ENCODE data around the gene CALML6. TPM values are rescaled to one million over a fixed set of nuclear protein-coding genes. Genes with fewer than 3 reads are reported as not detected.

Gene CALML6
- total RNA-seq, 4 donors from 2014 or later: 0.42 to 0.78 TPM; not detected in 2

GRCh38 chr1:1962752-1963151, 47.7 kb downstream of the CALML6 start:
- Histone ChIP-seq H3K4me1 (peaks cover 0 to 8% (median 0%) of the 10 kb centered on the region in 4 donors), H3K4me3 (no peak overlapping the region), H3K27me3 (peaks cover 2 to 85% of the 10 kb centered on the region in 2 donors), H3K9me3 (no peaks in the 10 kb centered on the region), H3K36me3 (no peaks in the 10 kb centered on the region), H3K27ac (no peak overlapping the region)
- WGBS, 2 donors: 73 to 79% methylated on average over 2 of the region's 2 CpGs
- TF ChIP-seq EP300 (IDR thresholded peaks at IDR 0.05) (no peak), POLR2A (IDR thresholded peaks at IDR 0.05) (no peak), CTCF (IDR thresholded peaks at IDR 0.05) (no peak)
- no peak for DNase-seq (ENCODE audit: low spot score in 2 of 2)

DNA sequence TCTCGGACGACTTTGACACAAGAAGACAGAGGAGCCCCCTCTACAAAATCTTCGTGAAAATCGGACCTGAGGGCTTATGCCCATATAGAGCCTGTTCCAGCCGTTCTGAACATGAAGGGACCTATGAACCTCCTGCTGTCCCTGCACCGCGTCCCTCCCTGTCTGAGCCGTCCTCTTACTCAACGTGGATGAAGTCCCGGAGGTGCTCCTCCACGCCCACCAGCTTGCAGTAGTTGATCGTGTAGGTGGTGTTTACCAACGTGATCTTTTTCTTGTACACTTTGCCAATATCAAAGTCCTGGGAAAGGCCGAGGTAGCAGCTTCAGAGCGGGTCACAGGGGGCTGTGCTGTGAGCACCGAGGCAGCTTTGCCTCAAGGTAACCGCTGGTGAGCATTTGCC, 48.5 kb downstream of the CALML6 start:
- H3K36me3 ChIP-seq: no peaks in the 10 kb centered on the region
- H3K4me1 ChIP-seq: peaks cover 0 to 8% (median 0%) of the 10 kb centered on the region in 4 donors
- H3K4me3 ChIP-seq: no peak overlapping the region
- H3K27me3 ChIP-seq: peaks cover 2 to 81% of the 10 kb centered on the region in 2 donors
- 78 to 81% methylated on average over 17 of the region's 17 CpGs for WGBS, 2 donors
- no peak for DNase-seq (ENCODE audit: low spot score in 2 of 2)
- no peak overlapping the region for H3K27ac ChIP-seq
- TF ChIP-seq CTCF (IDR thresholded peaks at IDR 0.05) (no peak), EP300 (IDR thresholded peaks at IDR 0.05) (no peak), POLR2A (IDR thresholded peaks at IDR 0.05) (no peak)
- H3K9me3 ChIP-seq: no peaks in the 10 kb centered on the region

DNA sequence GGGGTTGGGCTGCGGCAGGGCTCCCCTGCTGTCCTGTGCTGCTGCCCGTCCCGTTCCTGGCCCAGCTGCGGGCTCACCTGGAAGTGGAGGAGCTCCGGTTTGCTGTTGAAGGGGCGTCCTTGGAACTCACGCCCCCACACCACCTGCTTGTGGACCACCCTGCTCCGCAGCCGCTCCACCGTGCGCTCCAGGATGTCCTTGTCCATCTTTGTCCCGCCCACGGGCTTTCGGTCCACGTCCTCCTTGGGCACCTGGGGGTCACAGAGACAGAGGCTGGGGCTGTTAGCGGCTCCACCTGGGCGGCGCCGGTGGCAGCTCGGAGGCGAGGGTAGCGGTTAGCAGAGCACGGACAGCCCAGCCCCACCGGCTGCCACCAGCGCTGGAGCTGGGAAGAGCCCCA, 49.8 kb downstream of the CALML6 start:
- no peak for DNase-seq (ENCODE audit: low spot score in 2 of 2)
- TF ChIP-seq POLR2A (IDR thresholded peaks at IDR 0.05) (no peak), CTCF (IDR thresholded peaks at IDR 0.05) (no peak), EP300 (IDR thresholded peaks at IDR 0.05) (no peak)
- peaks cover 2 to 72% of the 10 kb centered on the region in 2 donors for H3K27me3 ChIP-seq
- 73 to 76% methylated on average over 19 to 25 of the region's 25 CpGs for WGBS, 2 donors
- no peaks in the 10 kb centered on the region for H3K36me3 ChIP-seq
- H3K9me3 ChIP-seq: no peaks in the 10 kb centered on the region
- H3K4me3 ChIP-seq: no peak overlapping the region
- H3K27ac ChIP-seq: no peak overlapping the region
- peaks cover 0 to 4% (median 0%) of the 10 kb centered on the region in 4 donors for H3K4me1 ChIP-seq

- no peaks in the 10 kb centered on the region for H3K36me3 ChIP-seq
- DNase-seq (ENCODE audit: low spot score in 2 of 2): no peak
- no peak overlapping the region for H3K4me3 ChIP-seq
- no peaks in the 10 kb centered on the region for H3K4me1 ChIP-seq
- TF ChIP-seq CTCF (IDR thresholded peaks at IDR 0.05): no peak
- no peak for TF ChIP-seq POLR2A (IDR thresholded peaks at IDR 0.05)
- no peak for TF ChIP-seq EP300 (IDR thresholded peaks at IDR 0.05)
- WGBS, 2 donors: 65 to 75% methylated on average over 8 to 10 of the region's 10 CpGs
- H3K27me3 ChIP-seq: peaks cover 2 to 65% of the 10 kb centered on the region in 2 donors
- H3K27ac ChIP-seq: no peak overlapping the region
- H3K9me3 ChIP-seq: no peaks in the 10 kb centered on the region
Observed at GRCh38 chr1:1965546-1965945, 50.5 kb downstream of the CALML6 start.

DNA sequence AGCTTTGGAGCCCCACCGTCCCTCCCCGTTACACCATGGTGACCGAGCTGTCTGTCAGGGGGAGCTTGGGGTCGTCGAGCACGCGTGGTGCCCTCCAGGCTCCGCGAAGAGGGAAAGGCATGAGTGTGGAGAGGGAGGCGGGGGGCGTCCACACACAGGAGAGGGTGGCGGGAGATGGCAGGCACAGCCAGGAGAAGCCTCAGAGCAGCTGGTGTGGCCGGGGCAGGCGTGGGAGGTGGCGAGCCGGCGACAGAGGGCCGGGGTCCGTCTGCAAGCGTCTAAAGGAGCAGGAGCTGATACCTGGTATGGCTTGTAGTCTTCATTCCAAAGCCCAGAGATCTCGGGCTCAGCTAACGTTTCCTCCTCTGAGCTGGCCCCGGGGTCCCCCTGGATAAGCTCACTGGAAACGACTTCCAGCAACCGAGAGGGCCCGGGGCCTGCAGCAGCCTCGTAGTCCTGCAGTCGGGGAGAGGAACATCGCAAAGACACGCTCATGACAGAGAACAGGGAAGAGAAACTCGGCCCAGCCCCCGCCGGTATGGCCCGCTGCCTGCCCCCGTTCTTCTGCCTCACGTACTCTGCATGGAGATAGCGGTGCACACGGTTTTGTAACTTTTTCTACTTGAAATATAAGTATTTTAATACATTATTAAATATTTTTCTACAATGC, 51.1 kb downstream of the CALML6 start:
- 52 to 55% methylated on average over 37 to 38 of the region's 38 CpGs for WGBS, 2 donors
- no peaks in the 10 kb centered on the region for H3K36me3 ChIP-seq

More for the DNA sequence above, 51.1 kb downstream of the CALML6 start:
- Histone ChIP-seq H3K9me3 (no peaks in the 10 kb centered on the region), H3K4me1 (no peaks in the 10 kb centered on the region), H3K27me3 (peaks cover 2 to 59% of the 10 kb centered on the region in 2 donors), H3K27ac (no peak overlapping the region), H3K4me3 (no peak overlapping the region)
- DNase-seq (ENCODE audit: low spot score in 2 of 2): no peak
- TF ChIP-seq EP300 (IDR thresholded peaks at IDR 0.05) (no peak), POLR2A (IDR thresholded peaks at IDR 0.05) (no peak), CTCF (IDR thresholded peaks at IDR 0.05) (no peak)

All from tibial nerve (tissue), 4 donors.